GM12878 (cell line): ENCODE results near the gene TPGS2. TPM values are rescaled to one million over a fixed set of nuclear protein-coding genes. Genes with fewer than 3 reads are reported as not detected.

Experiments
- CHD2 ChIP-seq: IDR thresholded peaks from 2 replicates; pipeline ENCODE4 v1.6.1; 2011; ENCODE audit warnings: low read depth, low read length, improper control_type of control experiment, borderline replicate concordance
- CUX1 ChIP-seq: IDR thresholded peaks from 2 replicates; pipeline ENCODE4 v1.6.1; 2012; ENCODE audit warnings: improper control_type of control experiment, low read depth, low read length; ENCODE audit not compliant: insufficient replicate concordance
- EZH2 ChIP-seq: IDR thresholded peaks from 2 replicates; pipeline ENCODE4 v1.6.1; 2012; ENCODE audit warnings: low read depth, mild to moderate bottlenecking, control low read depth, inconsistent platforms, low read length, borderline replicate concordance; ENCODE audit not compliant: control insufficient read depth
- FOXM1 ChIP-seq: IDR thresholded peaks from 2 replicates; pipeline ENCODE4 v1.6.1; 2012; ENCODE audit warnings: low read depth, mild to moderate bottlenecking, inconsistent platforms, low read length, moderate library complexity
- PBX3 ChIP-seq: IDR thresholded peaks from 2 replicates; pipeline ENCODE4 v1.6.1; 2011; ENCODE audit warnings: mild to moderate bottlenecking, low read depth, low read length, moderate library complexity; ENCODE audit not compliant: insufficient replicate concordance
- POU2F2 ChIP-seq: IDR thresholded peaks from 3 replicates; pipeline ENCODE4 v1.6.1; 2011; ENCODE audit warnings: low read depth, mild to moderate bottlenecking, low read length, borderline replicate concordance
- SMARCA5 ChIP-seq: fragments of 450-650 bp; IDR thresholded peaks from 2 replicates; pipeline ENCODE4 v1.6.1; 2017; ENCODE audit warnings: mild to moderate bottlenecking
- SP1 ChIP-seq: IDR thresholded peaks from one replicate; pipeline ENCODE4 v1.6.1; 2011; ENCODE audit warnings: low read depth, low read length
- TAF1 ChIP-seq: IDR thresholded peaks from 2 replicates; pipeline ENCODE4 v1.6.1; 2011; ENCODE audit warnings: mild to moderate bottlenecking, low read depth, low read length, borderline replicate concordance
- TCF12 ChIP-seq: IDR thresholded peaks from 2 replicates; pipeline ENCODE4 v1.6.1; 2011; ENCODE audit warnings: low read depth, mild to moderate bottlenecking, low read length
- ZBTB11 ChIP-seq: fragments of 450-650 bp; formaldehyde crosslinking; IDR thresholded peaks from 2 replicates; pipeline ENCODE4 v1.5.0; 2022; ENCODE audit warnings: mild to moderate bottlenecking, missing genetic modification characterization
- polyA plus RNA-seq, 11 experiments: library from polyadenylated mRNA; depleted of rRNA in 4 of 11; unstranded in 6 of 11; stranded (reverse) in 5 of 11; fragments of >200 nt; fragmentation: Nextera tagmentation in 4 of 11; fragmentation: Illumina TruSeq in 1 of 11; extraction: Ambion mirVana in 4 of 11; extraction: Trizol in 1 of 11; gene quantifications; 1 replicate in 1 of 11; 2 replicates in 10 of 11; pipeline versions ENCODE4 v1.2.1 to v1.2.3, GENCODE V29; 2011 to 2016; ENCODE audit warnings: inconsistent platforms in 2 of 11, missing spikeins in 2 of 11, low read depth in 1 of 11
- total RNA-seq, 4 experiments: library from RNA; depleted of rRNA in 3 of 4; stranded (reverse); fragments of >200 nt in 3 of 4; fragmentation: Illumina TruSeq in 1 of 4; extraction: Trizol in 1 of 4; gene quantifications; 2 replicates each; pipeline versions ENCODE4 v1.2.1 to v1.2.3, GENCODE V29; 2013 to 2021
- TF ChIP-seq, protein P1 (sequence below): fragments of 450-650 bp; IDR thresholded peaks from 2 replicates; pipeline ENCODE4 v1.6.1; 2017; ENCODE audit warnings: mild to moderate bottlenecking, low read depth, inconsistent platforms; ENCODE audit not compliant: poor library complexity, severe bottlenecking
- TF ChIP-seq, protein P2 (sequence below): fragments of 150-350 bp; IDR thresholded peaks from 2 replicates; pipeline ENCODE4 v1.6.1; 2014; ENCODE audit warnings: mild to moderate bottlenecking, low read depth, low read length

TPGS2 gene
- total and polyA plus RNA-seq, 10 of the 15 experiments (the other 5 are each of a cell fraction or from before 2014, with no cell fraction given): 39.8 to 181 (median 88.9) TPM

- TF ChIP-seq CUX1: no peak
- TF ChIP-seq POU2F2: no peak
- no peak for TF ChIP-seq SMARCA5
- no peak for TF ChIP-seq FOXM1
- TF ChIP-seq ZBTB11 (CRISPR knock-in tag): no peak
- no peak for TF ChIP-seq TAF1
- TF ChIP-seq SP1: no peak
- TF ChIP-seq EZH2: no peak
- TF ChIP-seq, protein P1, sequence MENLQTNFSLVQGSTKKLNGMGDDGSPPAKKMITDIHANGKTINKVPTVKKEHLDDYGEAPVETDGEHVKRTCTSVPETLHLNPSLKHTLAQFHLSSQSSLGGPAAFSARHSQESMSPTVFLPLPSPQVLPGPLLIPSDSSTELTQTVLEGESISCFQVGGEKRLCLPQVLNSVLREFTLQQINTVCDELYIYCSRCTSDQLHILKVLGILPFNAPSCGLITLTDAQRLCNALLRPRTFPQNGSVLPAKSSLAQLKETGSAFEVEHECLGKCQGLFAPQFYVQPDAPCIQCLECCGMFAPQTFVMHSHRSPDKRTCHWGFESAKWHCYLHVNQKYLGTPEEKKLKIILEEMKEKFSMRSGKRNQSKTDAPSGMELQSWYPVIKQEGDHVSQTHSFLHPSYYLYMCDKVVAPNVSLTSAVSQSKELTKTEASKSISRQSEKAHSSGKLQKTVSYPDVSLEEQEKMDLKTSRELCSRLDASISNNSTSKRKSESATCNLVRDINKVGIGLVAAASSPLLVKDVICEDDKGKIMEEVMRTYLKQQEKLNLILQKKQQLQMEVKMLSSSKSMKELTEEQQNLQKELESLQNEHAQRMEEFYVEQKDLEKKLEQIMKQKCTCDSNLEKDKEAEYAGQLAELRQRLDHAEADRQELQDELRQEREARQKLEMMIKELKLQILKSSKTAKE: no peak
- no peak for TF ChIP-seq CHD2
- no peak for TF ChIP-seq TCF12
- TF ChIP-seq, protein P2, sequence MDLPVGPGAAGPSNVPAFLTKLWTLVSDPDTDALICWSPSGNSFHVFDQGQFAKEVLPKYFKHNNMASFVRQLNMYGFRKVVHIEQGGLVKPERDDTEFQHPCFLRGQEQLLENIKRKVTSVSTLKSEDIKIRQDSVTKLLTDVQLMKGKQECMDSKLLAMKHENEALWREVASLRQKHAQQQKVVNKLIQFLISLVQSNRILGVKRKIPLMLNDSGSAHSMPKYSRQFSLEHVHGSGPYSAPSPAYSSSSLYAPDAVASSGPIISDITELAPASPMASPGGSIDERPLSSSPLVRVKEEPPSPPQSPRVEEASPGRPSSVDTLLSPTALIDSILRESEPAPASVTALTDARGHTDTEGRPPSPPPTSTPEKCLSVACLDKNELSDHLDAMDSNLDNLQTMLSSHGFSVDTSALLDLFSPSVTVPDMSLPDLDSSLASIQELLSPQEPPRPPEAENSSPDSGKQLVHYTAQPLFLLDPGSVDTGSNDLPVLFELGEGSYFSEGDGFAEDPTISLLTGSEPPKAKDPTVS: no peak
- TF ChIP-seq PBX3: no peak
These were observed 19.8 kb upstream of the TPGS2 start (continued) for GRCh38 chr18:36848609-36849008.
